Measurements from ENCODE around the gene GTF2A1L.

DNA sequence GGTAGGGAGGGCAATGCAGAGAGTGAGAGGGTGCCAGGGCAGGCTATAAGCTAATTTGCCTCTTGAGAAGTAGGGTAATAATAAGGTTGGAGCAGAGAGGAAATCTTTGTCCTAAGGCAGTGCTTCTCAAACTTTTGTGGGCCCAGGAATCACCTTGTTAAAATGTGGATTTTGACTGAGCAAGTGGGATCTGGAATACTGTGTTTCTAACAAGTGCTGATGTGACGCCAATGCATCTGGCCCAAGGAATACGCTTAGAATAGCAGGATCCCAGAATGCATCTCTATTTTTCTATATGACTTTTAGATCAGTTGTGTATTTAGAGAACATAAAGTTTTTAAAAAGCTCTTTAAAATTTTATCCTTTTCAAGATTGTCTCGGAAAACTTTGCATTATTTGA lies 29.7 kb upstream of the GTF2A1L start:
- TF ChIP-seq CTCF (IDR thresholded peaks at IDR 0.05; ENCODE audit: poor library complexity) (no peak), EZH2 (IDR thresholded peaks at IDR 0.05; ENCODE audit: borderline replicate concordance) (no peak)
